HEK293 (cell line): ENCODE data around the gene SORT1.

Experiments
- TRIM28 ChIP-seq: IDR thresholded peaks from 2 replicates; pipeline ENCODE4 v1.6.1; 2011; ENCODE audit warnings: low read length, control low read depth, borderline replicate concordance
- ZBTB21 ChIP-seq: fragments of 450-650 bp; formaldehyde crosslinking; IDR thresholded peaks from 2 replicates; pipeline ENCODE4 v1.5.1; 2017; ENCODE audit warnings: missing biosample characterization, missing genetic modification characterization
- ZEB2 ChIP-seq: fragments of 450-650 bp; formaldehyde crosslinking; IDR thresholded peaks from 2 replicates; pipeline ENCODE4 v1.5.1; 2016; ENCODE audit warnings: missing biosample characterization, missing genetic modification characterization
- ZNF157 ChIP-seq: fragments of 450-650 bp; formaldehyde crosslinking; IDR thresholded peaks from 2 replicates; pipeline ENCODE4 v1.5.1; 2016; ENCODE audit warnings: missing biosample characterization, missing genetic modification characterization
- ZNF24 ChIP-seq: fragments of 450-650 bp; formaldehyde crosslinking; IDR thresholded peaks from 2 replicates; pipeline ENCODE4 v1.5.1; 2016; ENCODE audit warnings: missing biosample characterization, missing genetic modification characterization
- ZNF274 ChIP-seq, 2 experiments: fragments of 200-500 bp in 1 of 2; fragments of 450-650 bp in 1 of 2; sonication (Bioruptor generic) in 1 of 2; formaldehyde crosslinking in 1 of 2; IDR thresholded peaks; 2 replicates each; pipeline versions ENCODE4 v1.5.1 to v1.6.1; 2014 to 2016; ENCODE audit warnings: borderline replicate concordance in 1 of 2, inconsistent platforms in 1 of 2, low read length in 1 of 2, missing biosample characterization in 1 of 2, missing genetic modification characterization in 1 of 2
- ZNF530 ChIP-seq: fragments of 450-650 bp; formaldehyde crosslinking; IDR thresholded peaks from 2 replicates; pipeline ENCODE4 v1.5.1; 2016; ENCODE audit warnings: low read depth, missing biosample characterization, missing genetic modification characterization
- TF ChIP-seq, protein P1 (sequence below): fragments of 450-650 bp; formaldehyde crosslinking; IDR thresholded peaks from 2 replicates; pipeline ENCODE4 v1.5.1; 2016; ENCODE audit warnings: missing biosample characterization, missing genetic modification characterization

DNA sequence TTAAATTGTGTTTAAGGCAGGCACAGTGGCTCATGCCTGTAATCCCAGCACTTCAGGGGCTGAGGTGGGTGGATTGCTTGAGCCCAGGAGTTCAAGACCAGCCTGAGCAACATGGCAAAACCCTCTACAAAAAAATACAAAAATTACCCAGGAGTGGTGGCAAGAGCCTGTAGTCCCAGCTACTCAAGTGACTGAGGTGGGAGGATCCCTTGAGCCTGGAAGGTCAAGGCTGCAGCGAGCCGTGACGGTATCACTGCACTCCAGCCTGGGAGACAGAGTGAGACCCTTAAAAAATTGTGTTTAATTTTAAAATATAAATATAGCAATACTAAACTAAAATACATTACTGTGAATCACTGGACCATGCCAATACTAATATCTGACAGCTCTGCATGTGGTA is 42.8 kb downstream of the SORT1 start:
- TF ChIP-seq, protein P1, sequence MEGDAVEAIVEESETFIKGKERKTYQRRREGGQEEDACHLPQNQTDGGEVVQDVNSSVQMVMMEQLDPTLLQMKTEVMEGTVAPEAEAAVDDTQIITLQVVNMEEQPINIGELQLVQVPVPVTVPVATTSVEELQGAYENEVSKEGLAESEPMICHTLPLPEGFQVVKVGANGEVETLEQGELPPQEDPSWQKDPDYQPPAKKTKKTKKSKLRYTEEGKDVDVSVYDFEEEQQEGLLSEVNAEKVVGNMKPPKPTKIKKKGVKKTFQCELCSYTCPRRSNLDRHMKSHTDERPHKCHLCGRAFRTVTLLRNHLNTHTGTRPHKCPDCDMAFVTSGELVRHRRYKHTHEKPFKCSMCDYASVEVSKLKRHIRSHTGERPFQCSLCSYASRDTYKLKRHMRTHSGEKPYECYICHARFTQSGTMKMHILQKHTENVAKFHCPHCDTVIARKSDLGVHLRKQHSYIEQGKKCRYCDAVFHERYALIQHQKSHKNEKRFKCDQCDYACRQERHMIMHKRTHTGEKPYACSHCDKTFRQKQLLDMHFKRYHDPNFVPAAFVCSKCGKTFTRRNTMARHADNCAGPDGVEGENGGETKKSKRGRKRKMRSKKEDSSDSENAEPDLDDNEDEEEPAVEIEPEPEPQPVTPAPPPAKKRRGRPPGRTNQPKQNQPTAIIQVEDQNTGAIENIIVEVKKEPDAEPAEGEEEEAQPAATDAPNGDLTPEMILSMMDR (tag by site-specific recombination), result no peak
- TF ChIP-seq ZNF157 (tag by site-specific recombination) (no peak), ZNF24 (tag by site-specific recombination) (no peak), ZNF530 (tag by site-specific recombination) (no peak), ZBTB21 (tag by site-specific recombination) (no peak), ZNF274 (IDR thresholded peaks at IDR 0.05; ENCODE audit: low read length) (no peak), ZNF274 (tag by site-specific recombination; IDR thresholded peaks at IDR 0.05; ENCODE audit: borderline replicate concordance) (no peak), ZEB2 (tag by site-specific recombination) (no peak), TRIM28 (no peak)
